ENCODE results near the gene NDUFS7.

DNA sequence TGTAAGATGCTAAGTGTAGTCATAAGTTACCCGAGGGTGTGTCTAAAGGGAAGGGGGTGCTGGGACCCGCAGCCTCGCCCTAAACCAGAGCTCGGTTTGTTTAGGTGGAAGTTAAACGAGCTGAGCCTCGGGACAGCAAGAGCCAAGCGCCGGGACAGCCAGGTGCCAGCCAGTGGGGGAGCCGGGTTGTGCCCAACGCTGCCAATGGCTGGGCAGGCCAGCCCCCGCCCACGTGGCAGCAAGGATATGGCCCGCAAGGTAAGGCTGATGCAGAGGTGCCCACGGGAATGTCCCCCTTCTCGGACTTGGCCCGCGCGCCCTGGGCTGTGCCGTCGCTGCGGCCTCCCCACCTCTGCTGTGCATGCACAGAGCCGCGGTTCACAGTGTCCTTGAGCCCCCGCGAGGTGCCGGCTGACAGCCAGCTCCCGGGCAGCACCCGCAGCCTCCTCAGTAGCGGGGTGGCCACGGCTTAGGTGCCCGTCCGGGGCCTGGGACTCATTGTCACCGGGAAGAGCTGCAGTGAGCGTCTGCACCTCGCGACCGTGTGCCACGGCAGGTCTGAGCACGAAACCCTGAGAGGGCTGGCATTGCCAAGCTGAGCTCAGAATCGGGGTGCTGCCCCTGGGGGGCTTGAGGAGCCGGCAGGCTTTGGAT lies 45.2 kb downstream of the NDUFS7 start:
- TF ChIP-seq, protein P1, sequence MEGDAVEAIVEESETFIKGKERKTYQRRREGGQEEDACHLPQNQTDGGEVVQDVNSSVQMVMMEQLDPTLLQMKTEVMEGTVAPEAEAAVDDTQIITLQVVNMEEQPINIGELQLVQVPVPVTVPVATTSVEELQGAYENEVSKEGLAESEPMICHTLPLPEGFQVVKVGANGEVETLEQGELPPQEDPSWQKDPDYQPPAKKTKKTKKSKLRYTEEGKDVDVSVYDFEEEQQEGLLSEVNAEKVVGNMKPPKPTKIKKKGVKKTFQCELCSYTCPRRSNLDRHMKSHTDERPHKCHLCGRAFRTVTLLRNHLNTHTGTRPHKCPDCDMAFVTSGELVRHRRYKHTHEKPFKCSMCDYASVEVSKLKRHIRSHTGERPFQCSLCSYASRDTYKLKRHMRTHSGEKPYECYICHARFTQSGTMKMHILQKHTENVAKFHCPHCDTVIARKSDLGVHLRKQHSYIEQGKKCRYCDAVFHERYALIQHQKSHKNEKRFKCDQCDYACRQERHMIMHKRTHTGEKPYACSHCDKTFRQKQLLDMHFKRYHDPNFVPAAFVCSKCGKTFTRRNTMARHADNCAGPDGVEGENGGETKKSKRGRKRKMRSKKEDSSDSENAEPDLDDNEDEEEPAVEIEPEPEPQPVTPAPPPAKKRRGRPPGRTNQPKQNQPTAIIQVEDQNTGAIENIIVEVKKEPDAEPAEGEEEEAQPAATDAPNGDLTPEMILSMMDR (IDR thresholded peaks at IDR 0.05) = no peak
- no peak for TF ChIP-seq ZFX (IDR thresholded peaks at IDR 0.05; ENCODE audit: borderline replicate concordance)

All from 22Rv1 (cell line).